Memory B cell (primary cell): ENCODE measurements around the gene GBF1.
A peak's percentile ranks its signal among the peaks of the same experiment; 100 is the strongest.

Experiments
- ATAC-seq: fragments of 150-1000 bp; cut with Tn5 transposase; 2 replicates; pipeline ENCODE4 v1.10.0; 2021; ENCODE audit warnings: low read depth, mild to moderate bottlenecking, moderate library complexity
- DNase-seq, 2 donors: peaks; one replicate each; pipeline ENCODE4 v3.0.0; 2022; ENCODE audit warnings: low spot score in 2 of 2
- H3K27ac Mint-ChIP-seq: one replicate; pipeline ENCODE4 v1.8.0; 2022; ENCODE audit warnings: mild to moderate bottlenecking, moderate library complexity, mixed read lengths
- H3K27me3 Mint-ChIP-seq: one replicate; pipeline ENCODE4 v1.8.0; 2022; ENCODE audit warnings: mixed read lengths
- H3K36me3 Mint-ChIP-seq: one replicate; pipeline ENCODE4 v1.8.0; 2022; ENCODE audit warnings: mild to moderate bottlenecking, mixed read lengths
- H3K4me1 Mint-ChIP-seq: one replicate; pipeline ENCODE4 v1.8.0; 2022; ENCODE audit warnings: mixed read lengths
- H3K4me3 Mint-ChIP-seq: one replicate; pipeline ENCODE4 v1.8.0; 2022; ENCODE audit warnings: mild to moderate bottlenecking, moderate library complexity, mixed read lengths
- H3K9me3 Mint-ChIP-seq: one replicate; pipeline ENCODE4 v1.8.0; 2022; ENCODE audit warnings: mixed read lengths

The GBF1 gene

GRCh38 chr10:102379383-102379782 lies 134.1 kb downstream of the GBF1 start:
- H3K4me1 Mint-ChIP-seq = peaks cover 6% of the 10 kb centered on the region
- DNase-seq = no peak
- H3K27ac Mint-ChIP-seq = no peak overlapping the region
- peaks cover 28% of the 10 kb centered on the region for H3K36me3 Mint-ChIP-seq
- H3K4me3 Mint-ChIP-seq = no peak overlapping the region
- no peak for ATAC-seq
- H3K27me3 Mint-ChIP-seq = no peaks in the 10 kb centered on the region
- H3K9me3 Mint-ChIP-seq = no peaks in the 10 kb centered on the region

- no peak overlapping the region for H3K27ac Mint-ChIP-seq
These were observed 136.7 kb downstream of the GBF1 start for GRCh38 chr10:102381983-102382382.

GRCh38 chr10:102382871-102383270 lies 137.5 kb downstream of the GBF1 start:
- Mint-ChIP-seq H3K4me3 (no peak overlapping the region), H3K36me3 (peaks cover 17% of the 10 kb centered on the region), H3K27me3 (no peaks in the 10 kb centered on the region), H3K27ac (no peak overlapping the region), H3K9me3 (no peaks in the 10 kb centered on the region), H3K4me1 (peaks cover 13% of the 10 kb centered on the region)
- ATAC-seq = no peak
- no peak for DNase-seq

More at GRCh38 chr10:102381983-102382382, 136.7 kb downstream of the GBF1 start:
- DNase-seq (no peak), ATAC-seq (no peak)
- Mint-ChIP-seq H3K36me3 (peaks cover 17% of the 10 kb centered on the region), H3K9me3 (no peaks in the 10 kb centered on the region), H3K4me1 (peaks cover 13% of the 10 kb centered on the region), H3K4me3 (no peak overlapping the region), H3K27me3 (no peaks in the 10 kb centered on the region)

GRCh38 chr10:102384053-102384452 lies 138.7 kb downstream of the GBF1 start:
- H3K27ac Mint-ChIP-seq = no peak overlapping the region
- H3K36me3 Mint-ChIP-seq = peaks cover 15% of the 10 kb centered on the region
- DNase-seq (no peak), ATAC-seq (no peak)
- no peak overlapping the region for H3K4me3 Mint-ChIP-seq
- H3K27me3 Mint-ChIP-seq = no peaks in the 10 kb centered on the region
- H3K9me3 Mint-ChIP-seq = no peaks in the 10 kb centered on the region
- peaks cover 13% of the 10 kb centered on the region for H3K4me1 Mint-ChIP-seq

- Mint-ChIP-seq H3K4me3 (no peak overlapping the region), H3K27me3 (no peaks in the 10 kb centered on the region), H3K27ac (peak overlapping the region; percentile 55), H3K9me3 (no peaks in the 10 kb centered on the region), H3K36me3 (peaks cover 10% of the 10 kb centered on the region), H3K4me1 (peaks cover 13% of the 10 kb centered on the region)
- DNase-seq (no peak), ATAC-seq (peak; percentile 78)
These were observed 139.5 kb downstream of the GBF1 start for GRCh38 chr10:102384606-102385429.

GRCh38 chr10:102389894-102390293 lies 144.6 kb downstream of the GBF1 start:
- Mint-ChIP-seq H3K9me3 (no peaks in the 10 kb centered on the region), H3K4me3 (no peak overlapping the region), H3K36me3 (no peaks in the 10 kb centered on the region), H3K27me3 (no peaks in the 10 kb centered on the region), H3K27ac (no peak overlapping the region), H3K4me1 (peaks cover 13% of the 10 kb centered on the region)
- ATAC-seq (no peak), DNase-seq (no peak)

- no peak for ATAC-seq
- Mint-ChIP-seq H3K27ac (peak overlapping the region; percentile 100), H3K27me3 (no peaks in the 10 kb centered on the region), H3K4me3 (no peak overlapping the region), H3K9me3 (no peaks in the 10 kb centered on the region), H3K36me3 (peaks cover 8% of the 10 kb centered on the region), H3K4me1 (peaks cover 19% of the 10 kb centered on the region)
- DNase-seq = no peak
These were observed 147.0 kb downstream of the GBF1 start for GRCh38 chr10:102392306-102392705.

GRCh38 chr10:102393411-102394078 lies 148.2 kb downstream of the GBF1 start:
- Mint-ChIP-seq H3K4me3 (peak overlapping the region; percentile 97), H3K4me1 (peaks cover 28% of the 10 kb centered on the region), H3K9me3 (no peaks in the 10 kb centered on the region), H3K36me3 (peaks cover 12% of the 10 kb centered on the region), H3K27ac (peak overlapping the region; percentile 100), H3K27me3 (no peaks in the 10 kb centered on the region)
- no peak for DNase-seq
- ATAC-seq = no peak

GRCh38 chr10:102394079-102394800 lies 148.9 kb downstream of the GBF1 start:
- ATAC-seq (peak; percentile 71), DNase-seq (peak; percentile 99)
- Mint-ChIP-seq H3K27ac (peak overlapping the region; percentile 100), H3K27me3 (no peaks in the 10 kb centered on the region), H3K4me1 (peaks cover 32% of the 10 kb centered on the region), H3K4me3 (peak overlapping the region; percentile 97), H3K36me3 (peaks cover 12% of the 10 kb centered on the region), H3K9me3 (no peaks in the 10 kb centered on the region)

GRCh38 chr10:102394801-102395399 lies 149.6 kb downstream of the GBF1 start:
- Mint-ChIP-seq H3K4me1 (peaks cover 37% of the 10 kb centered on the region), H3K4me3 (peak overlapping the region; percentile 97), H3K27me3 (no peaks in the 10 kb centered on the region), H3K9me3 (no peaks in the 10 kb centered on the region), H3K36me3 (peaks cover 17% of the 10 kb centered on the region), H3K27ac (peak overlapping the region; percentile 100)
- DNase-seq (no peak), ATAC-seq (peak; percentile 18)

- peak; percentile 37 for ATAC-seq
- H3K36me3 Mint-ChIP-seq = peaks cover 21% of the 10 kb centered on the region
- no peaks in the 10 kb centered on the region for H3K27me3 Mint-ChIP-seq
- H3K27ac Mint-ChIP-seq = peak within 1 kb of the TSS; percentile 100
- peaks cover 37% of the 10 kb centered on the region for H3K4me1 Mint-ChIP-seq
- peak within 1 kb of the TSS; percentile 97 for H3K4me3 Mint-ChIP-seq
- no peaks in the 10 kb centered on the region for H3K9me3 Mint-ChIP-seq
- peak; percentile 95 for DNase-seq
These were observed 150.3 kb downstream of the GBF1 start, which contains the start of gene NFKB2 for GRCh38 chr10:102395400-102396316. NFKB2 (plus strand) TSS chr10:102395705; CDS start chr10:102395960, 255 bp downstream.

GRCh38 chr10:102396317-102396650 lies 151.0 kb downstream of the GBF1 start:
- Mint-ChIP-seq H3K9me3 (no peaks in the 10 kb centered on the region), H3K27me3 (no peaks in the 10 kb centered on the region), H3K4me3 (peak overlapping the region; percentile 97), H3K27ac (peak overlapping the region; percentile 100), H3K36me3 (peaks cover 21% of the 10 kb centered on the region), H3K4me1 (peaks cover 37% of the 10 kb centered on the region)
- no peak for ATAC-seq
- no peak for DNase-seq

GRCh38 chr10:102396730-102397151 lies 151.4 kb downstream of the GBF1 start:
- peaks cover 37% of the 10 kb centered on the region for H3K4me1 Mint-ChIP-seq
- DNase-seq (no peak), ATAC-seq (no peak)
- peaks cover 22% of the 10 kb centered on the region for H3K36me3 Mint-ChIP-seq
- H3K9me3 Mint-ChIP-seq = no peaks in the 10 kb centered on the region
- H3K27me3 Mint-ChIP-seq = no peaks in the 10 kb centered on the region
- peak overlapping the region; percentile 97 for H3K4me3 Mint-ChIP-seq
- peak overlapping the region; percentile 100 for H3K27ac Mint-ChIP-seq
